A673 (cell line): Measurements from ENCODE around the gene ABCA12.

ENCODE experiments used
- EZH2 ChIP-seq: fragments of 200-600 bp; sonication (generic); IDR thresholded peaks from 2 replicates; pipeline ENCODE4 v1.6.1; 2017; ENCODE audit warnings: borderline replicate concordance, low read depth, mild to moderate bottlenecking, mixed read lengths, antibody characterized with exemption, low read length; ENCODE audit not compliant: poor library complexity, severe bottlenecking
- TF ChIP-seq, protein P1 (sequence below): fragments of 300-800, 200-600 bp; sonication (generic); conservative IDR thresholded peaks from 2 replicates; pipeline ENCODE4 v1.5.1; 2017; ENCODE audit warnings: low read depth, mild to moderate bottlenecking, antibody characterized with exemption, low read length, moderate library complexity, mixed read lengths

DNA sequence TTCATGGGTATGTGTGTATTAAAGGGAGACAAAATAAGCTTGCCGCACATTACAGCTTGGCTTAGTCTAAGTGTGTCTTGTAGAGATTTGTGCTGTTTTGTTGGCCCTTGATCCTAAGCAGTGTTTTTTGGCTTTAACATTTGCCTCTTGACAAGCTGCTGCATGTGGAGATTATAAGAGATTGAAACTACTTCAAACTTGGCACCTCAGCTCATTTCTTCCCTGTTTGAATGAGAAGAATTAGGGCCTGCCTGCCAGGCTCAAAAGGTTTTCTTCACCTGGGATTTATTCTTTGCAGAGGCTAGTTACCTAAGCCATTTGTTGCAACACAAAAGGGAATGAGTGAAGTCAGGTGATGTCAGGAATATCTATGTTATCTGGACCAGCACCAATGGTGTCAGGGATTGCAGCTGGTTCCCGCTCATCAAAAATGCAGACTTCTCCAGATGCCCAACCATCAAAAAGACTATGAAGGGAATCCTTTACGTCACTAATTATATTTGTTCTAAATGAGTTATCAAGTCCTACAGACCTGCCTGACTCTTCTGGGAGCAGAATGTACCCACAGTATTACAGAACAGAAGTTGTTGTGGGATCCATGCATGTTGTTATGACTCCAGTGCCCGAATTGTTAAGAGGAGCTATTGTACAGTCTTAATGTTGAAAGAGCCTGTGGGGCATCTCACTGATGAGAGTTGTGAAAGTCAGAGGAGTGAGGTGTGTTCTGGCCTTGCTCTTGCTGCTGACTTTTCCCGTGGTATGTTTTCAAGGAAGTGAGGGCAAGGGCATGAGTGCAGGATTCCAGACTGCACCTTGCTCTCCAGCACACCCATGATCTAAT is 31.0 kb downstream of the ABCA12 start:
- TF ChIP-seq, protein P1, sequence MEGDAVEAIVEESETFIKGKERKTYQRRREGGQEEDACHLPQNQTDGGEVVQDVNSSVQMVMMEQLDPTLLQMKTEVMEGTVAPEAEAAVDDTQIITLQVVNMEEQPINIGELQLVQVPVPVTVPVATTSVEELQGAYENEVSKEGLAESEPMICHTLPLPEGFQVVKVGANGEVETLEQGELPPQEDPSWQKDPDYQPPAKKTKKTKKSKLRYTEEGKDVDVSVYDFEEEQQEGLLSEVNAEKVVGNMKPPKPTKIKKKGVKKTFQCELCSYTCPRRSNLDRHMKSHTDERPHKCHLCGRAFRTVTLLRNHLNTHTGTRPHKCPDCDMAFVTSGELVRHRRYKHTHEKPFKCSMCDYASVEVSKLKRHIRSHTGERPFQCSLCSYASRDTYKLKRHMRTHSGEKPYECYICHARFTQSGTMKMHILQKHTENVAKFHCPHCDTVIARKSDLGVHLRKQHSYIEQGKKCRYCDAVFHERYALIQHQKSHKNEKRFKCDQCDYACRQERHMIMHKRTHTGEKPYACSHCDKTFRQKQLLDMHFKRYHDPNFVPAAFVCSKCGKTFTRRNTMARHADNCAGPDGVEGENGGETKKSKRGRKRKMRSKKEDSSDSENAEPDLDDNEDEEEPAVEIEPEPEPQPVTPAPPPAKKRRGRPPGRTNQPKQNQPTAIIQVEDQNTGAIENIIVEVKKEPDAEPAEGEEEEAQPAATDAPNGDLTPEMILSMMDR: no peak
- TF ChIP-seq EZH2: no peak
